HG03280 (cell line): ENCODE results near the gene PCSK4.
"Not testable (repeated sequence)": the region's sequence is repeated elsewhere in the genome, so short reads cannot be mapped to it uniquely, and the experiment has no call there.

Source experiments
- ATAC-seq: cut with Tn5 transposase; IDR thresholded peaks from one replicate; pipeline ENCODE4 v1.9.1; 2021; ENCODE audit warnings: mild to moderate bottlenecking, moderate library complexity; ENCODE audit not compliant: unreplicated experiment

The PCSK4 gene

DNA sequence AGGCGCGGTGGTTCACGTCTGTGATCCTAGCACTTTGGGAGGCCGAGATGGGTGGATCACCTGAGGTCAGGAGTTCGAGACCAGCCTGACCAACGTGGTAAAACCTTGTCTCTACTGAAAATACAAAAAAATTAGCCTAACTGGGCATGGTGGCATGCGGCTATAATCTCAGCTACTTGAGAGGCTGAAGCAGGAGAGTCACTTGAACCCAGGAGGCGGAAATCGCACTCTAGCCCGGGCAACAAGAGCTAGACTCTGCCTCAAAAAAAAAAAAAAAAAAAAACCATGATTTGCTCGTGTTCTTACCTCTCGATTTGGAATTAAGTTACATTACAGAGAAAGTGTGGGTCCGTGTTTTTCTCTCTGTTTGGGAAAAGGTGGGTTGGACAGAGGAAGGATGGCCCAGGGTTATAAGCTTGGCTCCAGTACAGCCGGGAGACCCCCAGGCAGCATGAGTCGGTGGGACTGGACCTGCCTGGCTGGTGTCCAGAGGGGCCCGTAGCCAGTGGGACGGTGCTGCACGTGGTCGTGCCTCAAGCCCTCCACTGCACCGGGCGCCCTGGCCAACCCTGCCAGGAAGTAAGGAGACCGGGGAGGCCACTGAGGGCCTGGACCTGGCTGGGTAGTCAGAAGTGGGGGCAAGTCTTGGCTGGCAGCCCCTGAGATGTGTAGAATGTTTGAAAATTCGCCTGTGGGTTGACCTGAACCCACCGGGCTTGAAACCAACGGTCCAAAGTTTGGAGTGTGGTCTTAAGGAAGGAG, 48.3 kb downstream of the PCSK4 start:
- ATAC-seq, result no peak

DNA sequence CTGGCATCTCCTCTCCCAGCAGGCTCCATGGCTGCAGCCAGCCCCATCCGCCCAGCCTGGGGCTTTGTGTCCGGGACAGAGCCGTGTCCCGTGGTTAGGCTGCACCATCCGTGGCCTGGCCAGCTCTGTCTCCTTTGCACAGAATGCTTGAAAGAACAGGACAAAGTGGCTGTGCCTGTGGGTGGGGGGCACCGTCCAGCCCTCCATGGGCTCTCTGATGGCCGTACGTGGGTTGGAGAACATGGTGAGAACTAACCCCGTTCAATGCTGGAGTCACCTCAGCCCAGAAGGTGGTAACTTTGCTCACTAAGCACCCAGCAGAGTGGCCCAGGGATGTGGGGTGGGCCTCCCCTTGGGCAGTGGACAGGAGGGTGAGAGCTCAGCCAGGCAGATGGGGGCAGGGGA, 49.1 kb downstream of the PCSK4 start:
- no peak for ATAC-seq

DNA sequence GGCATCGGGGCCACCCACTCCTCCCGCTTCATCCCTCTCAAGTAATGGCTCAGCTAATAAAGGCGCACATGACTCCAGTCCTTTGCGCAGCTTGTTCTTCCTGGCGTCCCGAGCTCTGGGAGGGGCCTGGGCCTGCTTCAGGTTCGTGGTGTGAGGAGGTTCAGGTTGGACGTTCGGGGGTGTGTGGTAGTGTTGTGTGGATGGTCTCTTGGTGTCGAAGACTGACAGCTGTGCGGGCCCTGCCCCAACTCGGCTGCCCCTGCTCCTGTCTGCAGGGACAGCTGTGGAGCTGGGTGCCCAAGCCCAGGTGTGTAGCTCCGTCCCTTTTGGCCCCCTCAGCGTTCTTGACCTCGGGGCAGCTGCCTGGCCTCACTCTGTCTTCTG, 49.7 kb downstream of the PCSK4 start:
- ATAC-seq, result no peak

DNA sequence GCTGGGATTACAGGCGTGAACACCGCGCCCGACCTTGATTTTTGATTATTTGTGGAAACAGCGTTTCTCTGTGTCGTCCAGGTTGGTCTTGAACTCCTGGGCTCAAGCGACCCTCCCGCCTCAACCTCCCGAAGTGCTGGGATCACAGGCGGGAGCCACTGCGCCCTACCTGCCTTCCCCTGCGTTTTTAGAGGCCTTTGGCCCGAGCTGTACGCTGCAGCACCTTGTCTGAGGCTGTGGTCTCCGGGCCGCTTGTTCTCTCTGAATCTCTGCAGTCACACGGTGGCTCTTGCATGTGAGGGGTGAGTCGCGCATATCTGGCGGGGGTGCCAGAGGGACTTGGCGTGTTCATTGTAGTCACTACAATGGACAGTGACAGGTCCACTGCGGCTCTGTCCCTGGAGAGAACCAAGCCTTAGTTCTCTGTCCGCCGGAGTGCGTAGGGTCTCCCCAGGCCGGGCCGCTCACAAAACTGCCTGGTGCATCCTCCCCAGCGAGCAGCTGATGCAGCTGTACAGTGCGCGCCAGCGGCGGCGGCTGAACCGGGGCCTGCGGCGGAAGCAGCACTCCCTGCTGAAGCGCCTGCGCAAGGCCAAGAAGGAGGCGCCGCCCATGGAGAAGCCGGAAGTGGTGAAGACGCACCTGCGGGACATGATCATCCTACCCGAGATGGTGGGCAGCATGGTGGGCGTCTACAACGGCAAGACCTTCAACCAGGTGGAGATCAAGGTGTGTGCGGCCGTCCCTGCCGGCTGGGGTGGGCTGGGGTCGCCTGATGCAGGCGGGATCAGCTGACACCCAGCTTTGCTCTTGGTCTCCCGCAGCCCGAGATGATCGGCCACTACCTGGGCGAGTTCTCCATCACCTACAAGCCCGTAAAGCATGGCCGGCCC, 50.4 kb downstream of the PCSK4 start:
- ATAC-seq, result not testable (repeated sequence)

DNA sequence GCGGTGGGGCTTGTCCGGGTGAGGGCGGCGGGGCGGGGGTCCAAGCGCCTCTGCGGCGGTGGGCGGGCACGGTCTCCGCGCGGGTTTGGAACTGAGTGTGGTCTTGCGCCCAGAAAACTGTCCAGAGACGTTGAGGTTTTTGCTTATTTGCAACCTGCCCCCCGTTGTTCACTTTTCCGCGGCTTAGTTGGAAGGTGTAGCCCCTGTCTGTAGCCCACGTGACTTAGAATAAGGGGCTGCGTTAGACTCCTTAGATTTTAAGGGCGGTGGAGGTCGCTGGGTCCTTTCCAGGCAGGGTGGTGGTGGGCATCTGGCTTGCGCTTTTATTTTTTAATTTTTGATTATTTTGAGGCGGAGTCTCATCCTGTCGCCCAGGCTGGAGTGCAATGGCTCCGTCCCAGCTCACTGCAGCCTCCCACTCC, 51.2 kb downstream of the PCSK4 start:
- ATAC-seq, result no peak

DNA sequence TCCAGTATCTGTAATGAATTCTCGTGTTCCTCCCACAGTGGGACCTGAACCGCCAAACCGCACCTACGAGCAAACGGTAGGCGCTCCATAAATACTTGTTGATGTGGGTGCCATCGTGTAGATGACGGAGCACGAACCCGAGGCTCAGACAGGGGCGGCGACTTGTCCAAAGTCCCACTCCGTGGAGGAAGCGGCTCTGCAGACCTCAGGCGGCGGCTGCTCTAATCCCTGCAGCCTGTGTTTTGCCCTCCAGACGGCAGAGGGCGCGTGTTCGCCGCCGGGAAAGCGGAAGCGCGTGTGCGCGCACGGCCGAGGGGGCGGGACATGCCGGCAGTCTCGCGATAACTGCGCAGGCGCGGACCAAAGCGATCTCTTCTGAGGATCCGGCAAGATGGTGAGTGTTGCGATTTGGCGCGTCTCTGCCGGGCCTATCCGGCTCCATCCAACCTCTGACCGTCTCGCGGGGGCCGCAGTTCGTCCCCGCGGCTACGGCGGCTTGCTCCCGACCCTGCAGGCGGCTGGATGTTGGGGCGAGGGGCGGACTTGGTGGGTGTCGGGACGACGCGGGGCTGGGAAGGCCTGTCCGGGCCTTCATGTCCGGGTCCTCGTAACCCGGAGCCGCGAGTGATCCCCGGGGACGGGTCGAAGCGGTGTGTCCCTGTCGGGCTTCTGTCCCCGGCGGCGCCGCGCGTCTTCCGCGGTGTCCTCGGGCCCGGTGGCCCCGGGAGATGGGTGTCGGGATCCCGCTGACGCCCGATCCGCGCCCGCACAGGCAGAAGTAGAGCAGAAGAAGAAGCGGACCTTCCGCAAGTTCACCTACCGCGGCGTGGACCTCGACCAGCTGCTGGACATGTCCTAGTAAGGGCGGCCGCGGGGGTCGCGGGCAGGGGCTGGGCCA, 51.9 kb downstream of the PCSK4 start, which contains the start of gene RPS15:
RPS15 (plus strand) TSS at position 362 of the 898 bp plus-strand sequence; CDS start at position 392, 30 bp downstream.
- peak; percentile 77 for ATAC-seq

DNA sequence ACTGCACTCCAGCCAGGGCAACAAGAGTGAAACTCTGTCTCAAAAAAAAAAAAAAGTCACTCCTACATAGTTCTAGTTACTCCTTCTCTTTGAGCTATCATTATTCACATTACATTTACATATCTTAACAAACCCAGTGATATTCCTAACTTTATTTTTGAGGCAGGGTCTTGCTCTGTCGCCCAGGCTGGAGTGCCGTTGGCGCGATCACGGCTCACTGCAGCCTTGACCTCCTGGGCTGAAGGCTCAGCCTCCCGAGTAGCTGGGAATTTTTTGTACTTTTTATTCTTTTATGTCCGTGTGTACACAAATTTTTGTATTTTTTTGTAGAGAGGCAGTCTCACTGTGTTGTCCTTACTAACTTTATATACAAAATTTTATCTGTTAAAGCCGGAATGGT, 52.5 kb downstream of the PCSK4 start:
- ATAC-seq, result no peak

DNA sequence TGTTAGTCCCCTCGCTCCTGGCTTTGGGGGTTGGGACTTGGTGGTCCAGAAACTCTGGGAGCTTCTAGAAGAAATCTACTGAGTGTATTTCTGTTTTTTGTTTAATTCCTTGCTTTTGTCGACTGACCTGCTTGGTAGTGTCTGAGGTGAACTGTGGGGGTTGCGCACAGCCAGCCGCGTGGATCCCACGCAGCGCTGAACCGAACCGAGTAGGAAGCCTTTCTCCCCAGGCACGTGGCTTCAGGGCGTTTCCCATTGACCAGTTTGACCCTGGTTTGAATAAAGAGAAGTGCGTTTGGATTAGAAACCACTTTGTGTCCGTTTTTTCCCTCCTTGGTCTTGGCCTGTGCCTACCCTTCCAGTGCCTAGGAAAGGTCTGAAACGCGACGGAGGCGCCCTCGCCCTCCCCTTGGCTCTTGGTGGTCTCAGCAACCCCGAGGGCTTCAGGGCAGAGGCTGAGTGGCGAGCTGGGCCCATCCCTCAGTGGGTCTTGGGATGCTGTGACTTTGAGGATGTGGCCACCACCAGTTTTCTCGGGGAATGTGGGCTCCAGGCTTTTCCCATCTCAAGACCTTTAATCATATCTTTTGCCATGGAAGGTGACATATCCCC, 54.7 kb downstream of the PCSK4 start:
- no peak for ATAC-seq

DNA sequence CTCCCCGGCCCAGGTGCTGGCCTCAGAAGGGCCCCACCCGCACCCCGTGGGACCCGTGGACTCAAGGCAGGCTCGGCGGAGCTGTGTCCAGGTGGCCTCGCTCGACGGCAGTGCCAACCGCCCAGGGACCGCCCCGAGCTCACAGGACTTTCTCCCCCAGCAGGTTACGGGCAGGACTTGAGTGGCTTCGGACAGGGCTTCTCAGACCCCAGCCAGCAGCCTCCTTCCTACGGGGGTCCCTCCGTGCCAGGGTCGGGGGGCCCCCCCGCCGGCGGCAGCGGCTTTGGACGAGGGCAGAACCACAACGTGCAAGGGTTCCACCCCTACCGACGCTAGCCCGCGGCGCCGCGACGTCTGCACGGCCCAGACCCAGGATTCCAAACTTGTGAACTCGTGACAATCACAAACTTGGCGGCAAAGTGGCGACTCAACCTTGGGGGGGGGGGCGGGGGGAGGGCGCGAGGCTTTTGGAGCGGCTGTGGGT, 55.5 kb downstream of the PCSK4 start:
- ATAC-seq, result no peak

DNA sequence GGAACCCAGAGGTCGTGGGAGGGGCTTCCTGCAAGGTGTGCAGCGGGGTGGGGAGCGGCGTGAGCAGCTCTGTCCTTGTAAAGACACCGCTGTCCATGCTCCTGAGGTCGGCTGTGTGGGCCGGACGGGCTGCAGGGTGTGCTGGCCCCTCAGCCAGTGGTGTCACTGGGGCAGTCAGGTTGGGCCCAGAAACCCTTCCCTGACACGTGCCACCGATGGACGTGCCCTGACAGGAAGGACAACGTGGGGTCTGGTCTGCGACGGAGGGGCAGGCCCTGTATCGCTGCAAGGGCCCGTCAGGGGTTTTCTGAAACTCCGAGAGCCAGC, 56.1 kb downstream of the PCSK4 start:
- ATAC-seq, result no peak

DNA sequence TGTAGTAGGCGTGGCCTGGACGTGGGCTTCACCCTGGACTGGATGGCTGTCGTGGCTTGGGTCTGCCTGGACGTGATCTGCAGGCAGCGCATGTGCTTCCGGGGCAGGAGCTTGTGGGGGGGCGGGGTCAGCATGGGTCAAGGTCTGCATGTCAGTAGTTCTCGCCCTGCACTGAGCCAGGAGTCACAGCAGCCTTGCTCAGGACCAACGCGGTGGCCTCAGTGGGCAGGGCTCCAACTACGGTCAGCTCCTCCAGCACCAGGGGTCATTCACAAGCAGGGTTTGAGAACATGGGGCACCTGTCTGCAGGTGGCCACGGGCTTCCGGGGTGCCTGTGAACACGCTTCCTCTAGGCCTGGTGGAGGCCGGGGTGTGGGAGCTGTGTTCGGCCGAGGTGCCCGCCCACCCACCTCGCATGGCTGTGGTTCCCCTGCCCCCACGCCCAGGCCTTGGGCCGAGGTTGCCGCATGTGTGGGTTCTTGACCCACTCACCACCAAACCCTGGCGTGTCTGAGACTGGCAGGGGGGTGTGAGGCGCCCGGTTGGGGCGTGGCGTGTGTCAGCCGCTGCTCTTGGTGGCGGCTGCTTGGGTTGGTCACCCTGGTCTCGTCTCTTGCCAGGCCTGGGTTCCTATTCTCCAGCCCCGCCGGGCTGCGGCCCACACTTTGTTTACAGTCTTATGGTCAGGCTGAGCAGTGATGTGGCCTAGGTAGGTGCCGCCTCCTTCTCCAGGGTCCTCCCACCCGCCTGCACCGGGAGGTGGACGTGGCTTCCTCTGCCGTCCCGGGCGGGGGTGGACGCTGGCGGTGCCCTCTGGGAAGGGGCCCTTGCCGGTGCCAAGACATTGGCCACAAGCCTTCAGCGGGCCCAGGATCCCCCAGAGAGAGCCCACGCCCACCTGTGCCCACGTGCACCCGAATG, 56.8 kb downstream of the PCSK4 start:
- ATAC-seq, result no peak

DNA sequence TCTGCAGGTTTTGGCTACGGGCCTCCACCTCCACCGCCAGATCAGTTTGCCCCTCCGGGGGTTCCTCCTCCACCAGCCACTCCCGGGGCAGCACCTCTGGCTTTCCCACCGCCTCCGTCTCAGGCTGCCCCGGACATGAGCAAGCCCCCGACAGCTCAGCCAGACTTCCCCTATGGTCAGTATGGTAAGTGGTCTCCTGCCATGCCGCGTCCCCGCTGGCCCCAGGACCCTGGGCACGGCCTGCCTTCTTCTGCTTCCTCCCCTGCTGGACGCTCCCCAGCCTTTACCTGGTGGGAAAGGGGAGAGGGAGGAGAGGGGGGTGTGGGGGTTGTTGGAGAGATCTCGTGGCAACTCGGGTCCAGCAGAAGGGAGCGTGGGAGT, 57.7 kb downstream of the PCSK4 start:
- ATAC-seq, result no peak

DNA sequence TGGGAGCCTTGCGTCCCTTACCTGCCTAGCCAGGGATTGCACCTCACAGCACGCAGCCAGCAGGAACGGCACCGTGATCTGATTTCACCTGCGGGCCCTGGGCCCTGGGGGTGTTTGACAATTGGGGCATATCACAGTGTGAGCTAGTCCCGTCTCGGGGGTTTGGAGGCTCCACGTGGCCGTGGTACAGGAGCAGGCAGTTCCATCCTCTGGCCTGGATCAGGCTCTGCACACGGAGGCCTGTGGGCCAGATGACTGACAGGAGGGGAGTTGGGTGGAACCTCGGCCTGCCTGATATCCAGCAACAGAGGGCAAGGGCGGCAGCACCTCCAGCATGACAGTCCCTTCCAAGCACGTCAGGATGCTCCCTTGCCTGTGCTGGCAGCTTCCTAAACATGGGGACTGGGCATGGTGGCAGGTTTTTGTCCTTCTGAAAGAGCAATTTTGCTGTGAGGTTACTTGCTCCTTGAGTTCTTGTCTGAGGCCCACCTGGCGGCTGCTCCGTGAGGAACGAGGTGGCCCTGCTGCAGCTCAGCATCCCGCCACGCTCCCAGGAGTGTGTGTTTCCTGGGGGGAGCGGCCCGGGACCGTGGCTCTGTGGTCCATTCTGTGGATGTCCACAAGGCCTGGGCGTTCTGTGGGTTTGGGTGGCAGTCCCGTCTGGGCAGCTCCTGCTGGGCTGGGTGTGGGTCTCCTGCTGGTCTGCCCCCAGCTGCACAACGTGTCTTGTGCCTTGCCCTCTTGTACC, 58.2 kb downstream of the PCSK4 start:
- no peak for ATAC-seq
